OCI-LY1 (cell line): ENCODE results near the gene CBLB.

Source experiments
- EZH2 ChIP-seq: fragments of 200-600 bp; sonication (generic), shearing (Covaris generic); IDR thresholded peaks from 2 replicates; pipeline ENCODE4 v1.8.0; 2017; ENCODE audit warnings: borderline replicate concordance, mixed run types, mild to moderate bottlenecking, antibody characterized with exemption, low read length, moderate library complexity, mixed read lengths
- TF ChIP-seq, protein P1 (sequence below): fragments of 200-600 bp; sonication (generic), shearing (Covaris generic); IDR thresholded peaks from 2 replicates; pipeline ENCODE4 v1.5.1; 2017; ENCODE audit warnings: mild to moderate bottlenecking, antibody characterized with exemption, low read length, moderate library complexity, mixed read lengths

DNA sequence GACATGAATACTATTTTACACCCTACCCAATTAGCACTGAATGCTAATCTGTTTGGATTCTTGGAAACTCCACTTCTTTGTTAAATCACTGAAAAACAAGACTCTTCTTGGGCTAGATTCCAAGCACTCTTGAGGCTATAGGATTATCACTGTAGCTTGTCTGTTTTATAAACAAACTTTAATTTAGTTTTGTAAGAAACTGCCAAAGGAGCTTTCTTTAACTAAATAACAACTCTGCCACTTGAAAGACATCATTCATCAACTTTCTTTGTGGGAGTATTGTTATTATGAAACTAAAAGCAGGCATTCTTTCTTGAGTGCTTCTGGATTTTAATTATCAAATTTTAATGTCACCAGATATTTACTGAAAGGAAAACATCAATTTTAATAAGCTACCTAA is 24.1 kb downstream of the CBLB start:
- TF ChIP-seq, protein P1, sequence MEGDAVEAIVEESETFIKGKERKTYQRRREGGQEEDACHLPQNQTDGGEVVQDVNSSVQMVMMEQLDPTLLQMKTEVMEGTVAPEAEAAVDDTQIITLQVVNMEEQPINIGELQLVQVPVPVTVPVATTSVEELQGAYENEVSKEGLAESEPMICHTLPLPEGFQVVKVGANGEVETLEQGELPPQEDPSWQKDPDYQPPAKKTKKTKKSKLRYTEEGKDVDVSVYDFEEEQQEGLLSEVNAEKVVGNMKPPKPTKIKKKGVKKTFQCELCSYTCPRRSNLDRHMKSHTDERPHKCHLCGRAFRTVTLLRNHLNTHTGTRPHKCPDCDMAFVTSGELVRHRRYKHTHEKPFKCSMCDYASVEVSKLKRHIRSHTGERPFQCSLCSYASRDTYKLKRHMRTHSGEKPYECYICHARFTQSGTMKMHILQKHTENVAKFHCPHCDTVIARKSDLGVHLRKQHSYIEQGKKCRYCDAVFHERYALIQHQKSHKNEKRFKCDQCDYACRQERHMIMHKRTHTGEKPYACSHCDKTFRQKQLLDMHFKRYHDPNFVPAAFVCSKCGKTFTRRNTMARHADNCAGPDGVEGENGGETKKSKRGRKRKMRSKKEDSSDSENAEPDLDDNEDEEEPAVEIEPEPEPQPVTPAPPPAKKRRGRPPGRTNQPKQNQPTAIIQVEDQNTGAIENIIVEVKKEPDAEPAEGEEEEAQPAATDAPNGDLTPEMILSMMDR: no peak
- TF ChIP-seq EZH2: no peak
